Measurements from ENCODE around the gene TTLL4.

The TTLL4 gene

DNA sequence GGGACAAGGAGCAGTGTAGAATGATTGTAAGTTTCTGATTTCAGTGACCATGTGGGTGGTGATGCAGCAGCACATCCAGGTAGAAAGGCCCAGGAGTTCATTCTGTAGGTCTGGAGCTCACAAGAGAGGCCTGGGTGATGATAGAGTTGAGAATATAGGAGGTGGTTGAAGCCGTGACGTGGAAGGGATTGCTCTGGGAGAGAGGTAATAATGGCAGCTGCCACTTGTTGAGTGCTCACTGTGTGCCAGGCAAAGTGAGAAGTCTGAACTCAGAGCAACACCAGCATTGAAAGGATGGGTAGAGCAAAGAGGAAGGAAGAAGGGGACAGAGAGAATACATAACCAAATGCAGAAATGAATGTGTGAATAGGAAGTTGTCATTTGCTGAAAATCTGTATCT is 3.3 kb downstream of the TTLL4 start:
- DNase-seq: no peak

GRCh38 chr2:218716070-218716469 is 5.4 kb downstream of the TTLL4 start:
- no peak for DNase-seq

GRCh38 chr2:218717262-218717661 is 6.6 kb downstream of the TTLL4 start:
- no peak for DNase-seq

DNA sequence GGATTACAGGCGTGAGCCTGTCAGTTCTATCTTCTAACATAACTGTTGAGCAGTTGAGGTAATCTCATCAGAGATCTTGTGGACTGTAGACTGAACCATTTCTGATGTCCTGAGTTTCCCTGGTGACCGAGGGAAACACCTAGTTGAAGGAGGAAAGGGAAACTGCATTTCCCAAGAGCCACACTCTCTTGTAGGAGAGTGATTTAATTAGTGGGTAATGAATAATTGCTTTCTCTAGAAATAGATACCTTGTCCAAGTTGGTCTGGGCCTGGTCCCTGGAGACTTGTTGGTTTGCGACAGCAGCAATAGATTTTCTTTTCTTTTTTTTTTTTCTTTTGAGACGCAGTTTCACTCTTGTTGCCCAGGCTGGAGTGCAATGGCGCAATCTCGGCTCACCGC is 7.4 kb downstream of the TTLL4 start:
- no peak for DNase-seq

GRCh38 chr2:218719457-218719856 is 8.8 kb downstream of the TTLL4 start:
- DNase-seq: no peak

GRCh38 chr2:218720048-218721041 is 9.7 kb downstream of the TTLL4 start:
- DNase-seq: no peak

- no peak for DNase-seq
Measured at GRCh38 chr2:218721488-218721887, 10.9 kb downstream of the TTLL4 start.

GRCh38 chr2:218721934-218722333 is 11.3 kb downstream of the TTLL4 start:
- DNase-seq: no peak

- no peak for DNase-seq
Measured at GRCh38 chr2:218722419-218722818, 11.8 kb downstream of the TTLL4 start.

GRCh38 chr2:218722876-218723785 is 12.5 kb downstream of the TTLL4 start:
- DNase-seq: no peak

GRCh38 chr2:218726004-218726574 is 15.5 kb downstream of the TTLL4 start:
- no peak for DNase-seq

DNA sequence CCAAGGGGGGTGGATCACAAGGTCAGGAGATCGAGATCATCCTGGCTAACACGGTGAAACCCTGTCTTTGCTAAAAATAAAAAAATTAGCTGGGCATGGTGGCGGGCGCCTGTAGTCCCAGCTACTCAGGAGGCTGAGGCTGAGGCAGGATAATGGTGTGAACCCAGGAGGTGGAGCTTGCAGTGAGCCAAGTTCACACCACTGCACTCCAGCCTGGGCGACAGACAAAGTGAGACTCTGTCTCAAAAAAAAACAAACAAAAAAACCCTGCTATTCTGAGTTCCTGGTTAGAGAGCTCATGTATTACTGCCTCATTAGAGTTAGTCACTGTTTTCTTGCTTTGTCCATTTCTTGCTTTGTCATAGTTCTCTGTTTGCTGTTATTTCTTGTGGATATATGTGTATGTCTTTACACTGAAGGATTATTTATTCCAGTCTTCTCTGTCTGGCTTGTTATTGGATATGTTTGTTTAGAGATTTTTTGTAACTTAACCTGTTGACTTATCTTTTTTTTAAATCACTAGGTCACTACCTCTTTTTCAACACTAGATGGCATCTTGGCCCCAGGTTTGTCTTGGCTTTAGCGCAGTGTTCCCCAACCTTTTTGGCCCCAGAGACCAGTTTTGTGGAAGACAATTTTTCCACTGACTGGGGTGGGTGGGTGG is 17.0 kb downstream of the TTLL4 start:
- DNase-seq: peak; percentile 44

GRCh38 chr2:218729640-218730039 is 19.0 kb downstream of the TTLL4 start:
- no peak for DNase-seq

DNA sequence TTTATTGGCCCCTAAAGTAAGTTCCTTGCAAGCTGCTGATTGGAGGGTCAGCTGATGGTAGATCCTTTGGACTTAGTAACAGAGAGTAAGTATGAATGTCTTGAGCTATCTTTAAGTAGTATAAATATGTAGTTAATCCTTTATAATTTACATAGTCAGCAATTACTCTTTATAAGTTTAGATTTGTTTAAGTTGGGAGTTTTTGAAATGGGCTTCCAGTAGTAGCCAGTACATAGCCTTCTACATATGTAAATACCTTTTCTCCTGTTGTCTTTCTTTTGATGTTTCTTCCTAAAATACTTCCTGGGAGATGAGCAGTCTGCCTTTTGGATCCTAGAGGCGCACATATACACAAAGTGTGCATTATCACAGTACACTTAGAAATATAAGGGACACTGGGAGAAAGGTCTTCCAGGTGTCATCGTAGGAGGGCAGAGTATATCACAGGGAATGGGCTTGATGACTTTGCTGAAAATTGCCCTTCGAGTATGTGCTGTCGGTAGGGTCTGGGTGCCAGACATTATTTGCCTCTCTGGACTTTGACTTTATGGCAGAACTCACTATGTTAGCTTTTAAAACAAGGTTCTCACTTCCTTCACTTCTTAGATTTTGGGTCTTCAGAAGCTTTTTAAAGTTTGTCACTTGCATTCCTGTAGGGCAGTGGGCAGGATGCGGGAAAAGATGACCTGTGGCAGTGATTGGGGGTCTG is 21.6 kb downstream of the TTLL4 start:
- no peak for DNase-seq

- no peak for DNase-seq
Measured at GRCh38 chr2:218732761-218733158, 22.1 kb downstream of the TTLL4 start.

GRCh38 chr2:218733171-218734021 is 22.8 kb downstream of the TTLL4 start:
- no peak for DNase-seq

DNA sequence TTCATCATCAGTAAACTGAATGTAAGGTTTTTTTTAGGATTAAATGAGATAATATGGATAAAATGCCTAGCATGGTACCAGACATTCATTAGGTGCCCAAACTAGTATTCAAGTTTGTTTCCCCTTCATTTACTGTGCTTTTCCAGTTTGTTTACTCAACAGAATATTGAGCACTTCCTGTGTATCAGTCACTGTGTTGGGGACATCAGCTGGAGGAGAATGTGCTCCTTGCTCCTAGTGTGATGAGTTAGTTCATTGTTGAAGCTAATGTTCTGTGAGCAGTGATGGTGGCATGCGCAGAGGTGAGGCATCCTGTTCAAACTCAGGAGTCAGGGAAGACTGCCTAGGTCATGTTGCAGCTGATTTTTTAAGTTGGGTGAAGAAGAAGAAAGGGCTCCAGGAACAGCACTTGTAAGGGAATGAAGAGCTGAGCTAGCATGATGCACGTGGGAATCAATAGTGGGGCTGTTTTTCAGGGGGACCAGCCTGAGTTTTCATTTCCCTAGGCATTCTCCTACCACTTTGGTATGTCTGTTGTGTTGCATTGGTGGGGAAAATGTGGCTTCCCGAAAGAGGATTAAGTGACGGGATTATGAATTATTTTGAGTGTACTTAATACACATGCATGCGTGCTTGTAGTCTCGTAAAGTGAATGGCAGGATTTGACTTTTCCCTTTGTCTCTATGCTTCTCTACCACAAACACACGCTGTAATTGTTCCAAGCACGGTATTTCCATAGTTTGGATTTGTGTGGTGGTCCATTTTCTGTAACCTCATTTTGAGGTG is 23.7 kb downstream of the TTLL4 start:
- DNase-seq: no peak

GRCh38 chr2:218736531-218736930 is 25.9 kb downstream of the TTLL4 start:
- DNase-seq: no peak

GRCh38 chr2:218743068-218743467 is 32.4 kb downstream of the TTLL4 start:
- no peak for DNase-seq

DNA sequence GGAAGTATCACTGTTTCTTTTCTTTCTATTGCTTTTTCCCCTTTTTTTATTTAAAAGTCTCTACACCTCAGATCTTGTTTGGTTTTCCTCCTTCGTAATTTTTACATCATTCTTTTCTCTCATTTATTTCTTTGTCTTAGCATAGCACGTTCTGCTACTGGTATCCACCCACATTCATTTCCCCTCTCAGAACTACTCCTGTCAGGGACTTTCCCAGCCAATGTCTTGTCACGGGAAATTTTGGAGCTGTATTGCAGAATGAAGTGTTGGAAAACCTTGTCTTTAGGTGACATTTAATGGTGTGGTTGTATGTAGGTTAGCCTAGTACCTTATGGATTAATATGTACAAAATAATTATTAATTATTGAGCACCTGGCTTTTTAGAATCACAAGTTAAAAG is 34.0 kb downstream of the TTLL4 start:
- DNase-seq: no peak
